ENCODE data around the gene MGAT5. TPM values are rescaled to one million over a fixed set of nuclear protein-coding genes. Genes with fewer than 3 reads are reported as not detected.

The MGAT5 gene
- polyA plus RNA-seq, 3 donors, result 51.2 to 54.0 (median 53.7) TPM

DNA sequence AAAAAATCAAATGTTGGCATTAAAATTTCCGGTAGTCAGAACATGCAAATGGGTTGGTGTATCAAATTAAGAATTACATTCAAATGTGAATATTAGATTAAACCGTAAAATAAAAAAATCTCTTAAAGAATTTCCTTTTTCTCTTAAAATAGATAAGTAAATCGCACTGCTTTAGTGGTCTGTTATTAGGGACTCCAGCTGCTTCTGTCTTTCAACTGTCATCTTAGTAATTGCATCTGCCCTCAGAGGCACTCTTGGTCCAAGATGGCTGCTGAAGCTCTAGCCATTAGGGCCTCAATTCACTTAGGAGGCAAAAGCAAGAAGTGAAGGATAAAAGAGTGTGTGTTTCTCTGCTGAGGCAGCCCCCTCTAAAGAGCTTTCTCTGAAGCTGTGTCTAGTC is 132.4 kb downstream of the MGAT5 start:
- DNase-seq (ENCODE audit: low read depth in 3 of 3, low spot score in 2 of 3), result no peak

DNA sequence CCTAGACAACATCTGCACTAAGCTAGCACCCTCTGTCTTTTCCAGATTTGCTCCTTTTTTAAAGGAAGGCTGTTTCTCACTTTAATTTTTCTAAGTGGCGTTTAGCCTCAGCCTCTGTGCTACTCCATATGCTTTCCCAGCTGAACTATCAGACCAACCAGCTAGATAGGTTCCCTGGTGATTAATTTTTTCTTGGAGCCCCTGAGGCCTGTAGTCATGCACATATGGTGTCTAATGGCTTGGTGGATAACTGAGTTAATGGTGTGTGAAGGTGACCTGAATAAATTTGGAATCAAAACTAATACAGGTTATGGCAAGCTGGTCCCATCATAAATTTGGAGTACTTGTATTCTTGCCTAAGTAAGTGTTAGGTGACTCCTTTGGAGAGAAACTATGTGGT is 135.5 kb downstream of the MGAT5 start:
- DNase-seq (ENCODE audit: low read depth in 3 of 3, low spot score in 2 of 3), result no peak

DNA sequence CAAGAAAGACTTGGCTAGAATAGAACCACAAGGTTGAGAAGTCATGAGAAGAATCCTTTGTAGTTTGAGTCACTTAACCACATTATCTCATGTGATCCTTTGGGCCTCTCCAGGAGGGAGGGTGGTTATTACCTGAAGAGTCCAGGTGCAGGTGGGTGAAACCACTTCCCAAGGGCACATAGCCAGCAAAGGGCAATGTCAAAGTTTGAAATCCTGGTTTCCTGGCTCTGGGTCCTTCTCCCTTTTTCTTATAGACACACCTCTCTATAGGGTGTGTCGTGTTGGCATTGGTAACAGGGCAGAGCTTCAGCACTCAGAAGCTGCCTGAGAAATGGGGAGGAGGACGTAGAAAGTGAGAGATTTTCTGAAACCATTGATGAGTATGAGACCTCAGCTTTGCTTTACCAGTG is 137.9 kb downstream of the MGAT5 start:
- DNase-seq (ENCODE audit: low read depth in 3 of 3, low spot score in 2 of 3), result no peak

DNA sequence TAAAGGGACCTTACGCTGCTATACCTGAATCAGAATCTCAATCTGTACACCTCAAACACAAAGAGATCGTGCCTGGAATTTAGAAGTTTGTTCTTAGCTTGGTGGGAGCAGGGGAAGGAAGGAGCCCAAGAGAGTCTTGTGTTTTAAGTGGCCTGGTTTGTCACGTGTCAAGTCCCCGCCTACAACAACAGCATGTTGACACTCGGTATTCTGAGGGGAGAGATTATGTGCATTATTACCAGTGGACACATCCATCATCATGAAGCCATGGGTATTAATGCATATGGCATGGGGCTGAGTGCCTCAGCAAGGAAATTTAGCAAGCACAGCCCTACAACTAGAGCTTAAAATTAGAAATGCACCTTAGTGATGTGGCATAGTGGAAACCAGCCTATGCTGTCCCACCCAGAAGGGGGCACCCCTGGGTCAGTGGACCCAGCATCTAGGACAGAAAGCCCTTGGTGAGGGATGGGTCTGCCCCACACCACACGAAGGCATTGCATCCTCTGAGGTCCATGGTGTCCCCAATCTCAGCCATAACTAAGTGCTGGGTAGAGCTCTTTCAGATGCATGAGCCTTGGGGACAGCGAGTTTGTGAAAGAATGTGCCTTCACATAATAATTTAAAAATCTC is 138.7 kb downstream of the MGAT5 start:
- DNase-seq (ENCODE audit: low read depth in 3 of 3, low spot score in 2 of 3), result no peak

DNA sequence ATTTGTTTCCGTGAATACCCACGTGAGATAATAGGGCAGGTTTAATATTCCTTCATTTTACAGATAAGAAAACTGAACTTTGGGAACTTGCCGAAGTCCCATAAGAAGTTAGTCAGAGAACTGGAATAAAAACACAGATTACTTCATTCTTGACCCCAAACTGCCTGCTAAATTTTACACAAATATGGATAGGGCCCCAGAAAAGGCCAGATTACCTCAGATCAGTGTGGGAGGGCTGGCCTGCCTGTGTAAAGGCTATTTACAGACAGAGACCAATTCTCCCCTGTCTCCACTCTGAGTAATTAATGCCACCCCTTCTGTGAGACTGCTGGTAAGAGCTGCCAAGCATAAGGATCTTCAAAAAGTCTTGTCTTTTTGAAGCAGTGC is 139.2 kb downstream of the MGAT5 start:
- no peak for DNase-seq (ENCODE audit: low read depth in 3 of 3, low spot score in 2 of 3)

DNA sequence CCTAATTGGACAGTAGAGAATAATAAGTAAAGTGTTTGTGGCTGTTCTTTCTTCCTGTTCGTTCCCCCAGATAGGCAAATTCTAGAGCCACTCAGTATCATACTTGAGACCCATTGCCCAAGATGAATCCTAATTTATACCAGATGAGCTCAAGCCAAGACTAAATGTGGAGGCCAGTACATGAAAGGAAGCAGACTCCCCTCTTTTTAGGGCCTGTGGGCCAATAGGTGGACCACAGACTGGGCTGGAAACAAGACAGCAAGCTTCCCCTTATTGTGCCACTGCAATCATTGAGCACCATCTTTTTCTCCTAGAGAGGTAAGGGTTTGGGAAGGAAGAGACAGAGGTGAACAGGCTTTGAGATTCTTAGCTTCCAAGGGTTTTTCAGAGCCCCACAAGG is 141.9 kb downstream of the MGAT5 start:
- no peak for DNase-seq (ENCODE audit: low read depth in 3 of 3, low spot score in 2 of 3)

DNA sequence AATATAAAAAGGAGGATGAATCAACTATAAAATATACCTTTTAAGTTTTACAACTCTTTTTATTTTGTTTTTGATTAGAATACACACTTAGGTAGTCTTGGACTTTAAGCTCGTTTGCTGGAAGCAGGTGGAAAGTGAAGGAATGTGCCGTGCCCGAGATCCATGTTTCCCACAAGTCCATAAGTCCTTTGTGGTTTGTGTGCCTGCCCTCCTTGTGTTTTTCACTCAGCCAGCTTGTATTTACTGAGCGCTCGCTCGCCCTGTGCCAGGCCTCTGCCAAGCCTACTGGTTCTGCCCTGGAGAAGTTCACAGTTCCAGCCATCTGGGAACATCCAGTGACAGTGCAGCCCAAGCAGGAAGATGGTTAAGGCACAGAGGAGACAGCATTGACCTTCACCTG is 142.6 kb downstream of the MGAT5 start:
- no peak for DNase-seq (ENCODE audit: low read depth in 3 of 3, low spot score in 2 of 3)

DNA sequence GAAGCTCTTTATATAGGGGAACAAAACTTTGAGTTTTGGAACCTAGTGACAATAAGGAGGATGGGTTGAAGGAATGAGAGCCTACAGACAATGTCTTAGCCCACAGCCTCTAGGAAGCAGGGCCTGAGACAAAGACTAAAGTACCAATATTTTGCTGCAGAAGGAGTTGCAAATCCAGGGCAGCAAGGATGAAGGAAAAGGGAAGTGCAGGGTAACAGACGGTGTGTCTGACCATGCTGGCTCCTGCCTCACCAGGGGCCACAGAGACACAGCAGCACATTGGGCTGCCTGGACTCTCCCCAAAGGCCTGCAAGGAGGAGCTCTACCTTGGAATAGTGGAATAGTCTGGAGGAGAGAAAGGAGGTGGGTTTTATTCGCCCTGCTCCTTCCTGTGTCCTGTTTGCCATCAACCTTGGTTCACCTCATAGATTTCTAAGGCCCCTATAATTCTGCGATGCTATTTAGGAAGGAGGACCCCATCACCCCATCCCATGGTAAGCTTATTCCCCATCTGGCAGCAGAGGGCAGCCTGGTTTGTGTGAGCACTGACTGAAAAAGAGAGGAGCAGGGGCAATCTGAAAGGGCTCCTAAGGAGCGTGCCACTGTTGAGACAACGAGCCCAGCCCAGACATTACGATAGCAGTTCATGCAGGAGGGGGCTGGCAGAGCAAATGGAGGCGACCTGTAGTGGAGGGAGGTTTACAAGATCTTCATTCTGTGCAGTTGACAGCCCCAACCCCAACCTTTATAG is 143.4 kb downstream of the MGAT5 start:
- no peak for DNase-seq (ENCODE audit: low read depth in 3 of 3, low spot score in 2 of 3)

DNA sequence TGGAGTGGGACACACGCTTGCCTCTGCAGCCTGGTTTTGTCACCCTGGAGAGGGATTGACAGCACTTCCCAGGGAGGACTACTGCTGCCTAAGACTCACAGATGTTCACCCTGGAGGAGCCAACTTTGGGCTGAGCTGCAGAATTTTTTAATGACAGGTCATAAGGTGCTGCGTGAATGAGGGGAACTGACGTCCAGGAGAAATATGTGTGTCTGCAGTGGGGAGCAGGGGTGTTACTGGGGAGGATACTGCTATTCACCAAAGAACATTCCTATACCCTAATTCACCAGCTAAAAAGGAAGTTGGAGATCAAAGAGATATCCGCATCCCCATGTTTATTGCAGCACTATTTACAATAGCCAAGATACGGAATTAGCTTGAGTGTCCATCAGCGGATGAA is 144.4 kb downstream of the MGAT5 start:
- no peak for DNase-seq (ENCODE audit: low read depth in 3 of 3, low spot score in 2 of 3)

DNA sequence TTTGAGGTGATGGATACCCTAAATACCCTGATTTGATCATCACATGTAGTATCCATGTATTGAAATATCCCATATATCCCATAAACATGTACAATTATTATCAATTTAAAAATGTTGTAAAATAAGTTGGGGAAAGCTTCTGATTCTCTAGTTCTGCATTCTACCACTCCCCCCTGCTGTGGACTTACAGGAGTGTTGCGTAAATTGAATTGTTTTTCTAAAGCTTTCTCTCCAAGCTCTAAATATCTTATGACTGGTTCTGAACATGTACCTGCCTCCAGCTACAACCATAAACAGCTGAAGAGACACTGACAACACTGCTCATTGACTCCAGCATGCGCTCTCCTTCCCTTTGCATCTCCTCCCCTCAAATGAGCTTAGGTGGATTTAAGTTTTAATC is 145.2 kb downstream of the MGAT5 start:
- DNase-seq (ENCODE audit: low read depth in 3 of 3, low spot score in 2 of 3), result no peak

DNA sequence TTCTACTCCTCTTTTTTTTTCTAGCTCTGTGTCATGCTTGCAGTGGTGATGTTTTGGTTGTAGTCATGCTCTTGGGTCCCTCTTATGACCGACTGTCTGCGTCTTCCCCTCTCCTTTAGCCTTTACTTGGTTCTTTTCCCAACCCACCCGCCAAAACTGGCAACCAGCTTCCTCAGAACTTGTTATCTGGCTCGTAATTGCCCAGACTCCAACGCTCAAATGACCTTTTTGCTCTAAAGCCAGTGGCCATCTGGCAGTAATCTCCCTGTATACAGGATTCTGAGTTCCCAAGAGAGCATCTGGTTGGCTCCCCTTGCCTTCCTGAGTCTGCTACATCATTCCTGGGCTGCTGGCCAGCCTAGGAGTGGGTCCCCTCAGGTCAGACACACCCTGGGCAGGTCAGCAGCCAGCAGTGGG is 147.2 kb downstream of the MGAT5 start:
- DNase-seq (ENCODE audit: low read depth in 3 of 3, low spot score in 2 of 3), result no peak

DNA sequence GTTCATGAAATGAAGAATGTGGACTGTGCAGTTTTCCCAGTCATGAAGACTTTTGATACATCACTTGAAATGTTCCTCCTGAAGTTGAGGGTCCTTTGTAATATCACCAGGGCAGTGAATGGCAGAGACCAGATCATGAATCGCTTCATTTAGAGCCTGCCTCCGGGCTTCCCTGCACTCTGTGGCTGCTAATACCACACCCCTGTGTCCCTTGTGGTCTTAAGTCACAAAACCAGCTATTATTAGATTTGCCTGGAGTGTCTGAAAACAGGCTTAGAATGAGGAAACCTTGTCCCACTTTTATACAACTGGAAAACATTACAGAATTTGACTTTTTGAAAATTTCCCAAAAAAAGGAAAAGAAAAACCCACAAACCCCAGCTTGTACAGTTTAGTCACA is 147.9 kb downstream of the MGAT5 start:
- no peak for DNase-seq (ENCODE audit: low read depth in 3 of 3, low spot score in 2 of 3)

DNA sequence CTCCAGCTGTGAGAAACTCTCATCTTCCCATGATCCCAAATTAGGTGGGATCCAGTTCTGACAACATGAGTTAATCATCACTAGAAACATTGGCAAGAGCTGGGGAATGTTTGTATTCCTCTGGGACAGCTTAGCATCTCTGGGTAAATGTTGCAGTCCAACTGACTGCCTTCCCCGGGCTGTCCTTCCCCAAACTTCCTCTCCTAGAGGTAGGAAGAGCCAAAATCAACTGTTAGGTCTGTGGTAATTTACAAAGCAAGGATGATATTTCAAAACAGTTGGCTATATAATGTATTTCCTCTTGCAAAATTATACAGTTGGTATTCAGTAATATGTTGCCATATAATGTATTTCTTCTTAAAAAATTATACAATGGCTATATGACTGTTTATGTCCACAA is 148.5 kb downstream of the MGAT5 start:
- no peak for DNase-seq (ENCODE audit: low read depth in 3 of 3, low spot score in 2 of 3)

DNA sequence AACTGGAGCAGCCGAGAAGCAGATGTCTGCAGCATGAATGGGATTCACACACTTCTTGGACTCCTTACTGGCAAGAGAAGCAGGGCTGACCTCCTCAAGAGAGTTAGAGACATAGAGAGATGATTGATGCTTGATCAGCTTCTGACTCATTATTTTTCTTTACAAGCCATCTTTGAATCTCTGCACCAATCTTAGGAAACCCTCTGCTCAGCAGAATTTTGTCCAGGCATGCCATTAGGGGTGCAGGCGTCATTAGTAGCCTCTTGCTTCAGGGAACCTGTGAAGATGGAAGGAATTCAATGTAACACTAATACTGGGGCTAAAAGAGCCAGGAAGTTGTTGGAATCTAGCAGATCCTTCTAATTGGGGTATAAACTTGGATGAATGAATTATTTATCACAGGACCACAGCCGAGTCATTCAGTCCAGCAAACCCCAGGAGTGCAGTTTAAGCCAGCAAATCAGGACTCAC is 151.8 kb downstream of the MGAT5 start:
- no peak for DNase-seq (ENCODE audit: low read depth in 3 of 3, low spot score in 2 of 3)

DNA sequence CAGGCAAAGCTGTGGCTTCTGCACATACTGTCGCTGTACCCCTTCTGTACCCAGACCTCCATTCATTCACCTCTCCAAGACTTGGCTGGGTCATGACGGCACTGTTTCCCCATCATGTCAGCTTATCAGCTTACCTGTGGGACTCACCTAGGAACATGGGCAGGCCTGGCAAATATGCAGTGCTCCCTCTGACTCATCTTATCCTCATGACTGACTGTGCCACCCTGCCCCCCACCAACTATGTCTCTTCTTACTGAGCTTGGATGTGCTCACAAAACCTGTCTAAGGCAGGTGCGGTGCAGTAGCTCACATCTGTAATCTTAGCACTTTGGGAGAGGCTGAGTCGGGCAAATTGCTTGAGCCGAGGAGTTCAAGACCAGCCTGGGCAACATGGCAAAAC is 152.4 kb downstream of the MGAT5 start:
- no peak for DNase-seq (ENCODE audit: low read depth in 3 of 3, low spot score in 2 of 3)

DNA sequence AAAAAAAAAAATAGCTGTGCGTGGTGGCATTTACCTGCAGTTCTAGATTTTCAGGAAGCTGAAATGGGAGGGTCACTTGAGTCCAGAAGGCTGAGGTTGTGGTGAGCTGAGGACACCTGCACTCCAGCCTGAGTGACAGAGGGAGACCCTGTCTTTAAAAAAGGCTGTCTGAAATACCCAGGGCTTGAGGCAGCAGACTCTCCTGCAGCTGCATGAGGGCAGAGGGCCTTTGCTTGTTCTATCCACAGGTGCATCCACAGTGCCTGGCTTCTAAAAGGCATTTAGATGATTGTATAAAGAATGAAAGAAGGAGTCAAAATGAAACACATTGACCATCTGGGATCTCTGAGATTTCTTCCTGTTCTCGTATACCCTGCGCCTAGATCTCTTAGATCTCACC is 152.9 kb downstream of the MGAT5 start:
- no peak for DNase-seq (ENCODE audit: low read depth in 3 of 3, low spot score in 2 of 3)

DNA sequence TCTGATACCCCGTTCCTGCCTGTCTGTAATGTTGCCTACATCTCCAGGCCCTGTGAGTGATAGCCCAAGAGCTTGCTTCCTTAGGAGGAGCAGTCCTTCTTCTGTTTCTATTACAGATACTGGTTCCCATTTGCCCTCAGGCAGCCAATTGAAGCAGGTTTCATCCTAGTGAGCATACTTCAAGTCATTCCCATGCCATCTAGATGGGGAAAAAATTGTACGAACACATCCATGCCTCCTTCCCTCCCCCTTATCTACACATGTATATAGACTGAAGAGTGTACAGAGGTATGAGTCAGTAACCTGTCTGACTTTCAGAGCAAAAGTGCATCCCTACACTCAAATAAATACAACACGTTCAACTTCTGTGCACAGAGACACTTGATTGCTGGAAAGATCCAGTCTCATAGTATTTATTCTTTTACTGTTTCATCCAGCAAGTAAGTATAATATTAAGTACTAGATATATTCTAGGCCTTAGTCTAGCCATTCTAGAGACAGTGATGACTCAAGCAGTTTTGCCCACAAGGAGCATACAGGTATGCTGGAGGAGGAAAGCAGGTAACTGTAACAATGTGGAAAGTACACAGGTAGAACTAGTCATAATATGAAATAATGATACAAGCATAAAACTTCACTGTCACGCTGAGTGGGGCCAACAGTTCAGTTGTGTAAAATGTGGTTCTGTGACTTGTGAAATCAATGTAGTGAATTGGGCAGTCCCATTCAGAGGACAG is 153.4 kb downstream of the MGAT5 start:
- no peak for DNase-seq (ENCODE audit: low read depth in 3 of 3, low spot score in 2 of 3)

DNA sequence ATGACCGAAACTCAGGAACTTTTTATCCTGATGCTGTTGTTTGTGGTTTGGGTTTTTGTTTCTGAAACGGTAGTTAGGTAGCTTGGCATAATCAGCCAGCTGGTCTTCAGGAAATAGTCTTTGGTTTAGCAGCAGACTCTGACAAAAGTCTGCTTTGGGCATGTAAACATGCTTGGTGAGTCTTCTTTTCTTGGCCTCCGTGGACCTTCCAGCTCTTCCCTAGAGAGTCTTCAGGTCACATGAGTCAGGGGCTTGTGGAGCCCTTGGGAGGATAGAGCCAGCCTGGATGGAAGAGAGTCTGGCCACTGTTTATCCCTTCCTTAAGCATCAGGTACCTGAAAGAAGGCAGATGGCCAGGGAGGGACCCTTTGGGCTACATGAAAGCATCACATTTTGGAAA is 154.5 kb downstream of the MGAT5 start:
- no peak for DNase-seq (ENCODE audit: low read depth in 3 of 3, low spot score in 2 of 3)

DNA sequence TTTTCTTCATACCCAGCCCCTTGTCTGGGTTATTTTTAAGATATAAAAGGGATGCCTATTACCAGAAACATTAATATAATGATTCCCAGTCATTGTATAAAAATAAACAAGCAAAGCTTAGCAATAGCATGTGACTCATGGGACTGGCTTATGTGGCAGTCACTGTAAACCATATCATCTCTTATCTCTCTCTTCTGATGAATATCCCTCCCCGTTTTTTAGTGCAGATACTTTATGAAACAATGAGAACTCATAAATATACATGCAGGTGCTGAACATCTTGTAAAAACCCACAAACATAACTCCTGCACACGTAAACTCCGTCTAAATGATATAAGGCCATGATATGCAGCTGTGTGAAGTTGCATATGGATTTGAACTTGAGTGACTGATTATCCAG is 154.9 kb downstream of the MGAT5 start:
- no peak for DNase-seq (ENCODE audit: low read depth in 3 of 3, low spot score in 2 of 3)

DNA sequence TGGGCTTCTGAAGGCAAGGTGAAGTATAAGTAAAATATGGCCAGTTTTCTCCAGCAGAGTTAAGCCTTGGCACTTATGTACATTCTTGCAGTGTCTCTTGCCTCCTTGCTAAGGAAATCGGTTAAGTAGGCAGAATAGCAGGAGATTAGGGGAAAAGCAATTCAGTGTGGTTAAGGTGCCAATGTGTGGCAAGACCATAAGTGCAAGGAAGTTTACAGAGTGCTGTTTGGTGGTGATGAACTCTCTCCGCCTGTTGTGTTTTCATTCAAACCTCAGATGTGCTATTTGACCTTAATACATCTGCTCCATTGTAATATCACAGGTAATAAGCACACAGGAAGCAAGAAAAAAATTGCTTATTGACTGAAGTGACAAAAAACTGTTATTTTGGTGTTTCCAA is 156.1 kb downstream of the MGAT5 start:
- no peak for DNase-seq (ENCODE audit: low read depth in 3 of 3, low spot score in 2 of 3)

DNA sequence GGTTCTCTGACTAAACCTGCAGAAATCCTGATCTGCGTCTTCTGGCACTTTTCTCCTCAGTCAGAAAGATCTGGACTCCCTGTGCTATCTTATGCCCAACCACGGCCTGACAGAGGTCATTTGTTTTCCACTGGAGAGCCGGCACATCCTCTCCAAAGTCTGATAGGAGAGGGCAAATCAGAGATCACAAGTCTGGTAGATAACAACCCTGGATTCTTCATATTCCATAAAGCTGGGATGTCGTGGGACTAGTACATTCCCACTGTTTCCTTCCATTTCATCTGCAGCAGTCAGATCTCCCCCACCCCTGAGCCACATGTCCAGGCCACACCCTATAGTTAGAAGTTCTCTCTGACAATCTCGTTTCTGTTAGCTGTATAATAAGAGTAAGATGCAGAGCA is 157.0 kb downstream of the MGAT5 start:
- DNase-seq (ENCODE audit: low read depth in 3 of 3, low spot score in 2 of 3), result no peak

DNA sequence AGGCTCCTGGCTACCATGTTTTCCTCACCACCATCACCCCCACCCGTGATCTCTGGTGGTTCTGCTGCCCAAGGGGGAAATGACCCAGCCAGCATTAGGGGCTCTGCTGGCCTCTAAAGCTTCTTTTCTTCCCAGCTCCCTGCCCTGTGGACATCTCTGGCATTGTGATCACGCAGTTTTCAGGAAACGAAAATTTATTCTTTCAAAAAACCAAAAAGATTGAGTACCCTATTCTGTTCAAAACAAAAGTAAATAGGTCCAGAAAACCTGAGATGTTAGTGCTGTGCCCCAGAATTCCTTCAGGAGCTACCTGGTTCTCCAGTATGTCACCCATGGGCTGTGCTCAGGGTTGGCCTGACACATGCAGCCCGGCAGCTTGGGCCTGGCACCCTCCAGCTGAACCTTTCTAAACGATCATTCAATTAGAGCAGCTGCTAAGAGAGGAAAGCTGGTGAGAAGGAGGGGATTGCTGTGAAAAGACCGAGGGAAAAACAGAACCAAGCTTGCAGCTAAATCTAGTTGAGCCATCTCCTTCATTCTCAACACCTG is 157.5 kb downstream of the MGAT5 start:
- DNase-seq (ENCODE audit: low read depth in 3 of 3, low spot score in 2 of 3), result no peak
